Measurements from ENCODE around the gene C19orf67. TPM values are rescaled to one million over a fixed set of nuclear protein-coding genes. Genes with fewer than 3 reads are reported as not detected.

Gene C19orf67
- total and polyA plus RNA-seq, 2 donors (not counting 1 experiment from before 2014, with no cell fraction given), result 1.2 TPM; not detected in 1

DNA sequence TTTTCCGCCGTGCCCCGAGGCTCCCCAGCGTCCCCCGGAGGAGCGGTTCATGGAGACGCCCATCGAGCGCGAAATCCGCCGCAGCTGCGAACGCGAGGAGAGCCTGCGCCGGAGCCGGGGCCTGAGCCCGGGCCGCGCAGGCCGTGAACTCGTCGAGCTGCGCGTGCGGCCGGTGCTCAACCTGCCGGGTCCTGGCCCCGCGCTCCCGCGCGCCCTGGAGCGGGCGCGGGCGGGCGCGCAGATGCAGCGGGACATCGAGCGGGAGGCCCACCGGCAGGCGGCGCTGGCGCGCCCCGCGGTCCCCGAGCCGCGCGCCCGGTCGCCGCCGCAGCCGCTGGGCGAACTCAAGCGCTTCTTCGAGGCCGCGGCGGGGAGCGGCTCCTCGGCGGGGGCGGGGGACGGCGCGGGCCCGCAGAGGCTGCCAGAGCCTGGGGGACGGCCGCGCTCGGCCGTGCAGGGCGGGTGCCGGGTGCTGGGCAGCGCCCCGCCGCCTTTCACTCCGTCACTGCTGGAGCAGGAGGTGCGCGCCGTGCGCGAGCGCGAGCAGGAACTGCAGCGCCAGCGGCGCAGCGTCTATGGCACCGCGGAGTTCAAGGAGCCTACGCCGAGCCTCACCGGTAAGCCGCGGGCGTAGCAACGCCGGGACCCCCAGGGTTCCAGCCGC is 12.2 kb downstream of the C19orf67 start:
- DNase-seq, result peak; percentile 92
- Histone ChIP-seq H3K4me1 (ENCODE audit: control insufficient read depth in 2 of 2, insufficient read depth in 2 of 2, low read length in 2 of 2) (peaks cover 31 to 35% of the 10 kb centered on the region in 2 donors), H3K4me2 (replicated peaks; ENCODE audit: low read depth, low read length, poor library complexity, severe bottlenecking) (peak overlapping the region; percentile 99), H3K27ac (ENCODE audit: low read length in 2 of 2) (no peak overlapping the region), H3K4me3 (ENCODE audit: control extremely low read depth in 1 of 5, extremely low read depth in 1 of 5, insufficient read depth in 1 of 5, low read depth in 2 of 5, low read length in 4 of 5) (peak overlapping the region; percentile 47 to 79 (median 59)), H3K79me2 (ENCODE audit: control insufficient read depth, insufficient read depth, low read length) (no peaks in the 10 kb centered on the region), H3K27me3 (replicated peaks in 1 of 4; ENCODE audit: control extremely low read depth in 1 of 4, control insufficient read depth in 3 of 4, insufficient read depth in 4 of 4, low read length in 3 of 4) (peaks cover 0 to 18% (median 5%) of the 10 kb centered on the region in 4 experiments), H2AFZ (ENCODE audit: insufficient read depth, low read depth, low read length, poor library complexity, severe bottlenecking) (peak overlapping the region; percentile 91), H3K36me3 (replicated peaks in 1 of 2; ENCODE audit: control extremely low read depth in 1 of 2, control insufficient read depth in 1 of 2, extremely low read depth in 1 of 2, insufficient read depth in 2 of 2, low read length in 1 of 2) (no peaks in the 10 kb centered on the region), H4K20me1 (ENCODE audit: control insufficient read depth, insufficient read depth, low read length, poor library complexity, severe bottlenecking) (no peaks in the 10 kb centered on the region), H3K9ac (ENCODE audit: low read length) (peak overlapping the region; percentile 72), H3K9me3 (ENCODE audit: control extremely low read depth in 1 of 3, control insufficient read depth in 2 of 3, insufficient read depth in 1 of 3, low read length in 2 of 3) (peaks cover 0 to 3% (median 0%) of the 10 kb centered on the region in 3 donors)
- Mint-ChIP-seq H3K9me3 (ENCODE audit: insufficient read depth) (no peaks in the 10 kb centered on the region), H3K27ac (peak overlapping the region; percentile 34), H3K27me3 (peaks cover 5% of the 10 kb centered on the region), H3K4me1 (peaks cover 26% of the 10 kb centered on the region), H3K4me3 (peak overlapping the region; percentile 87)
- TF ChIP-seq EZH2 (IDR thresholded peaks at IDR 0.05; ENCODE audit: borderline replicate concordance, insufficient read depth, low read depth, low read length, poor library complexity, severe bottlenecking), result no peak
- TF ChIP-seq, protein P1, sequence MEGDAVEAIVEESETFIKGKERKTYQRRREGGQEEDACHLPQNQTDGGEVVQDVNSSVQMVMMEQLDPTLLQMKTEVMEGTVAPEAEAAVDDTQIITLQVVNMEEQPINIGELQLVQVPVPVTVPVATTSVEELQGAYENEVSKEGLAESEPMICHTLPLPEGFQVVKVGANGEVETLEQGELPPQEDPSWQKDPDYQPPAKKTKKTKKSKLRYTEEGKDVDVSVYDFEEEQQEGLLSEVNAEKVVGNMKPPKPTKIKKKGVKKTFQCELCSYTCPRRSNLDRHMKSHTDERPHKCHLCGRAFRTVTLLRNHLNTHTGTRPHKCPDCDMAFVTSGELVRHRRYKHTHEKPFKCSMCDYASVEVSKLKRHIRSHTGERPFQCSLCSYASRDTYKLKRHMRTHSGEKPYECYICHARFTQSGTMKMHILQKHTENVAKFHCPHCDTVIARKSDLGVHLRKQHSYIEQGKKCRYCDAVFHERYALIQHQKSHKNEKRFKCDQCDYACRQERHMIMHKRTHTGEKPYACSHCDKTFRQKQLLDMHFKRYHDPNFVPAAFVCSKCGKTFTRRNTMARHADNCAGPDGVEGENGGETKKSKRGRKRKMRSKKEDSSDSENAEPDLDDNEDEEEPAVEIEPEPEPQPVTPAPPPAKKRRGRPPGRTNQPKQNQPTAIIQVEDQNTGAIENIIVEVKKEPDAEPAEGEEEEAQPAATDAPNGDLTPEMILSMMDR (IDR thresholded peaks at IDR 0.05), result peak; percentile 44
- ChIA-PET CTCF (interaction anchor here (0.7 to 6.8 kb wide), 27 partner anchors 8 to 407 kb away, joined by 3 to 92 read pairs (median 4); partner anchors contain the start of genes ASF1B, IL27RA and NANOS3), POLR2A (interaction anchor here (0.6 kb wide), 3 partner anchors 50 to 540 kb away, joined by 3 to 8 read pairs (median 3); no protein-coding TSS in a partner anchor)
- peak; percentile 64 for ATAC-seq (ENCODE audit: low read depth)
- WGBS (ENCODE audit: insufficient coverage), result under 1% methylated on average over 106 of the region's 106 CpGs
- intact Hi-C loops (cut with micrococcal nuclease), result loop anchor here (1.0 to 5.0 kb wide), 5 partner anchors 8 to 121 kb away; partner anchors contain the start of genes ASF1B and DCAF15

Measured in B cell (primary cell).